Keratinocyte (primary cell): ENCODE data around the gene CGRRF1. TPM values are rescaled to one million over a fixed set of nuclear protein-coding genes. Genes with fewer than 3 reads are reported as not detected.

Source experiments
- DNase-seq: peaks from one replicate; pipeline ENCODE4 v3.0.0-alpha.2; 2011; ENCODE audit warnings: low read depth, missing footprints, low spot score
- FAIRE-seq: peaks from 2 replicates; lab custom pipeline; 2011; peaks lifted over from hg19 to GRCh38; lab: Jason Lieb, UNC
- H2AFZ ChIP-seq: 2 replicates; pipeline ENCODE4 v1.6.0; 2012; ENCODE audit warnings: low read length, control low read depth, inconsistent platforms; ENCODE audit not compliant: control insufficient read depth
- H3K27ac ChIP-seq: 2 replicates; pipeline ENCODE4 v1.5.1; 2011; ENCODE audit warnings: low read length; ENCODE audit not compliant: control insufficient read depth, insufficient read depth
- H3K27me3 ChIP-seq: 3 replicates; pipeline ENCODE4 v1.6.0; 2011; ENCODE audit warnings: low read length; ENCODE audit not compliant: control insufficient read depth, insufficient read depth; ENCODE audit errors: extremely low read depth
- H3K36me3 ChIP-seq, 2 experiments: 2 replicates in 1 of 2; 3 replicates in 1 of 2; pipeline ENCODE4 v1.5.1; 2011; ENCODE audit warnings: low read length in 2 of 2, mild to moderate bottlenecking in 1 of 2; ENCODE audit not compliant: control insufficient read depth in 2 of 2, insufficient read depth in 2 of 2; ENCODE audit errors: extremely low read depth in 1 of 2
- H3K4me1 ChIP-seq: 3 replicates; pipeline ENCODE4 v1.5.1; 2011; ENCODE audit warnings: low read length; ENCODE audit not compliant: control insufficient read depth, insufficient read depth; ENCODE audit errors: extremely low read depth
- H3K4me2 ChIP-seq: 3 replicates; pipeline ENCODE4 v1.6.0; 2011; ENCODE audit warnings: low read depth, low read length; ENCODE audit not compliant: control insufficient read depth, insufficient read depth; ENCODE audit errors: extremely low read depth
- H3K4me3 ChIP-seq, 3 experiments: fragments of 200-600 bp in 1 of 3; sonication (generic) in 1 of 3; 2 replicates in 2 of 3; 3 replicates in 1 of 3; pipeline ENCODE4 v1.5.1; 2011 to 2016; ENCODE audit warnings: low read length in 3 of 3, mild to moderate bottlenecking in 3 of 3, control low read depth in 2 of 3, inconsistent platforms in 1 of 3, low read depth in 1 of 3, mixed read lengths in 1 of 3, mixed run types in 1 of 3, moderate library complexity in 1 of 3; ENCODE audit not compliant: control insufficient read depth in 2 of 3, insufficient read depth in 2 of 3; ENCODE audit errors: extremely low read depth in 1 of 3
- H3K79me2 ChIP-seq: 2 replicates; pipeline ENCODE4 v1.6.0; 2012; ENCODE audit warnings: low read length; ENCODE audit not compliant: control insufficient read depth, insufficient read depth
- H3K9ac ChIP-seq: 3 replicates; pipeline ENCODE4 v1.6.0; 2011; ENCODE audit warnings: low read length; ENCODE audit not compliant: control insufficient read depth, insufficient read depth; ENCODE audit errors: extremely low read depth
- H3K9me1 ChIP-seq: 3 replicates; pipeline ENCODE4 v1.6.0; 2011; ENCODE audit warnings: low read length; ENCODE audit not compliant: control insufficient read depth, insufficient read depth; ENCODE audit errors: extremely low read depth
- H3K9me3 ChIP-seq: 2 replicates; pipeline ENCODE4 v1.5.1; 2012; ENCODE audit warnings: low read depth, low read length; ENCODE audit not compliant: control insufficient read depth
- H4K20me1 ChIP-seq: 3 replicates; pipeline ENCODE4 v1.6.0; 2011; ENCODE audit warnings: low read length; ENCODE audit not compliant: control insufficient read depth, insufficient read depth; ENCODE audit errors: extremely low read depth
- CTCF ChIP-seq, 3 experiments: IDR thresholded peaks in 1 of 3; conservative IDR thresholded peaks in 1 of 3; optimal IDR thresholded peaks in 1 of 3; 2 replicates in 2 of 3; 3 replicates in 1 of 3; pipeline versions ENCODE3 to v1.5.1; 2011; ENCODE audit warnings: low read length in 3 of 3, mild to moderate bottlenecking in 3 of 3, moderate library complexity in 2 of 3, control low read depth in 1 of 3, inconsistent platforms in 1 of 3; ENCODE audit not compliant: insufficient read depth in 2 of 3; ENCODE audit errors: extremely low read depth in 1 of 3
- EZH2 ChIP-seq: IDR thresholded peaks from one replicate; pipeline ENCODE4 v1.6.1; 2012; ENCODE audit warnings: inconsistent platforms, mild to moderate bottlenecking, low read length, moderate library complexity
- dilution Hi-C: fragments of 300-500 bp; cut with MboI; formaldehyde crosslinking; loops from one replicate; pipeline ENCODE4 v1.7.0; 2020; ENCODE audit warnings: low sequenced_read_pairs; ENCODE audit not compliant: extremely low pct_ligation_motif_present
- polyA plus RNA-seq, 5 experiments: library from polyadenylated mRNA; depleted of rRNA in 3 of 5; stranded (reverse) in 3 of 5; stranded (forward) in 1 of 5; unstranded in 1 of 5; fragments of >200 nt; gene quantifications; 1 replicate in 1 of 5; 2 replicates in 3 of 5; 3 replicates in 1 of 5; pipeline versions ENCODE4 v1.2.1 to v1.2.3, GENCODE V29; 2011 to 2012; ENCODE audit warnings: missing spikeins in 2 of 5, low read depth in 1 of 5, low replicate concordance in 1 of 5

CGRRF1 gene
- polyA plus RNA-seq, 1 donor (not counting 4 experiments of a cell fraction or from before 2014, with no cell fraction given), result 19.5 TPM

- H3K27me3 ChIP-seq, result no peaks in the 10 kb centered on the region
- DNase-seq, result no peak
- no peak overlapping the region for H3K4me3 ChIP-seq
- H3K9ac ChIP-seq, result no peak overlapping the region
- no peaks in the 10 kb centered on the region for H4K20me1 ChIP-seq
- H3K4me2 ChIP-seq, result no peak overlapping the region
- no peaks in the 10 kb centered on the region for H3K9me3 ChIP-seq
- FAIRE-seq, result no peak
- H3K4me1 ChIP-seq, result no peaks in the 10 kb centered on the region
- H3K79me2 ChIP-seq, result no peaks in the 10 kb centered on the region
- dilution Hi-C loops, result no loop called here
- H3K27ac ChIP-seq, result no peak overlapping the region
- H3K36me3 ChIP-seq, result peaks cover 0 to 3% of the 10 kb centered on the region in 2 experiments
- H3K9me1 ChIP-seq, result no peaks in the 10 kb centered on the region
- no peak overlapping the region for H2AFZ ChIP-seq
- TF ChIP-seq EZH2 (no peak), CTCF (optimal IDR thresholded peaks at IDR 0.05 in 1 of 3, IDR thresholded peaks at IDR 0.05 in 1 of 3, conservative IDR thresholded peaks at IDR 0.05 in 1 of 3; ENCODE audit: extremely low read depth in 1 of 3, insufficient read depth in 2 of 3, low read length in 3 of 3) (no peak)
These were observed 22.7 kb downstream of the CGRRF1 start for GRCh38 chr14:54532111-54533012.

DNA sequence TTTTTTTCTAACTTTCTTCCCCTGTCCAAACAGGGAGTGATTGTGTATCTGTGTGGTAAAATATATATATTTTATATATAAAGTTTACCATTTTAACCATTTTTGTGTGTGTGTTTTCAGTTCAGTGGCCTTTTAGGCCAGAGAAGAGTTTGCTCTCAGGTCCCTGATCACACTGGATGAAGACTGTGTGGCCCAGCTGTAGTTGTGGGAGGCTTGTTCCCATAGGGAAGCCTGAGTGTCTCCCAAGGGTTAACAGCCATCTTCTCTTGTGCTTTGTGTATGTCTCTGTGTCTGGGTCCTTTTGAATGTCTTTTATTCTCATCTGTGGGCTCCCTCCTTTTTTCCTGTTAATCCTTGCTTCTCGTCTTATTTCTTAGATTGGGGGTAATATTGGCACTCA is 23.4 kb downstream of the CGRRF1 start:
- Histone ChIP-seq H3K4me3 (no peak overlapping the region), H3K9ac (no peak overlapping the region), H4K20me1 (no peaks in the 10 kb centered on the region), H3K27ac (no peak overlapping the region), H3K9me3 (no peaks in the 10 kb centered on the region), H3K4me2 (no peak overlapping the region), H2AFZ (no peak overlapping the region), H3K79me2 (no peaks in the 10 kb centered on the region), H3K4me1 (no peaks in the 10 kb centered on the region), H3K27me3 (no peaks in the 10 kb centered on the region), H3K36me3 (peaks cover 2 to 3% of the 10 kb centered on the region in 2 experiments), H3K9me1 (no peaks in the 10 kb centered on the region)
- no peak for FAIRE-seq
- DNase-seq, result no peak
- no peak for TF ChIP-seq EZH2
- no peak for TF ChIP-seq CTCF (optimal IDR thresholded peaks at IDR 0.05 in 1 of 3, IDR thresholded peaks at IDR 0.05 in 1 of 3, conservative IDR thresholded peaks at IDR 0.05 in 1 of 3; ENCODE audit: extremely low read depth in 1 of 3, insufficient read depth in 2 of 3, low read length in 3 of 3)
- dilution Hi-C loops, result no loop called here
